Astrocyte of the cerebellum (primary cell): Measurements from ENCODE around the gene GCN1.

Experiments used
- DNase-seq: peaks from one replicate; pipeline ENCODE4 v3.0.0-alpha.2; 2011; ENCODE audit warnings: low read depth
- H3K4me3 ChIP-seq: 2 replicates; pipeline ENCODE4 v1.5.1; 2011; ENCODE audit warnings: mild to moderate bottlenecking, low read depth, low read length, moderate library complexity
- CTCF ChIP-seq: IDR thresholded peaks from 2 replicates; pipeline ENCODE4 v1.5.1; 2012; ENCODE audit warnings: low read length, low read depth, moderate library complexity, mild to moderate bottlenecking; ENCODE audit errors: missing control alignments
- in situ Hi-C: cut with HindIII; loops from 2 replicates; pipeline ENCODE4 v1.10.0; 2017; ENCODE audit warnings: low sequenced_read_pairs

Gene GCN1

GRCh38 chr12:120218680-120219606 is 24.4 kb upstream of the GCN1 start:
- no peak for TF ChIP-seq CTCF
- no peak overlapping the region for H3K4me3 ChIP-seq
- in situ Hi-C loops = loop anchor here (5.0 kb wide), 1 partner anchor 43 kb away; no protein-coding TSS in a partner anchor
- no peak for DNase-seq

- no peak for TF ChIP-seq CTCF
- no peak for DNase-seq
- in situ Hi-C loops = loop anchor here (5.0 kb wide), 1 partner anchor 45 kb away; no protein-coding TSS in a partner anchor
- H3K4me3 ChIP-seq = no peak overlapping the region
Measured at GRCh38 chr12:120216742-120217605, 22.5 kb upstream of the GCN1 start.

- TF ChIP-seq CTCF = no peak
- no peak for DNase-seq
- no peak overlapping the region for H3K4me3 ChIP-seq
- in situ Hi-C loops = loop anchor here (5.0 kb wide), 1 partner anchor 46 kb away; no protein-coding TSS in a partner anchor
Measured at GRCh38 chr12:120215766-120216735, 21.5 kb upstream of the GCN1 start.

- TF ChIP-seq CTCF = no peak
- in situ Hi-C loops = loop anchor here (5.0 kb wide), 1 partner anchor 47 kb away; no protein-coding TSS in a partner anchor
- H3K4me3 ChIP-seq = no peak overlapping the region
- no peak for DNase-seq
Measured at GRCh38 chr12:120215357-120215735, 20.8 kb upstream of the GCN1 start.

GRCh38 chr12:120214626-120215356 is 20.3 kb upstream of the GCN1 start:
- H3K4me3 ChIP-seq = no peak overlapping the region
- no peak for TF ChIP-seq CTCF
- no peak for DNase-seq
- in situ Hi-C loops = loop anchor here (5.0 kb wide), 1 partner anchor 48 kb away; no protein-coding TSS in a partner anchor
